IMR-90 (cell line): ENCODE data around the gene SLC36A2. TPM values are rescaled to one million over a fixed set of nuclear protein-coding genes. Genes with fewer than 3 reads are reported as not detected.

ENCODE experiments used
- ATAC-seq: fragments of 200-7000 bp; cut with Tn5 transposase; 2 replicates; pipeline ENCODE4 v1.9.1; 2020; ENCODE audit warnings: low read depth, mild to moderate bottlenecking, moderate library complexity
- BruUV-seq: library from RNA; stranded (reverse); fragments of 400-500 nt; replicated peaks from 2 replicates; lab custom pipeline; 2021; lab: Mats Ljungman, UMichigan
- CTCF ChIA-PET: fragments of 300-600 bp; formaldehyde crosslinking; extraction: SDS; loops from one replicate; lab custom pipeline; 2021; ENCODE audit warnings: antibody characterized with exemption; lab: Yijun Ruan, JAX
- POLR2A ChIA-PET: fragments of 300-600 bp; sonication (Branson Sonifier 250); formaldehyde crosslinking; loops from one replicate; lab custom pipeline; 2022; ENCODE audit warnings: antibody characterized with exemption; ENCODE audit not compliant: unreplicated experiment; lab: Charles Lee
- DNase-seq: peaks from one replicate; pipeline ENCODE4 v3.0.0; 2013
- H2AFZ ChIP-seq: replicated peaks from 2 replicates; pipeline ENCODE3; 2013; ENCODE audit warnings: low read length, mild to moderate bottlenecking; ENCODE audit not compliant: poor library complexity
- H2AK5ac ChIP-seq: 2 replicates; pipeline ENCODE4 v1.6.1; 2013; ENCODE audit warnings: low read depth, low read length, inconsistent platforms
- H2AK9ac ChIP-seq: replicated peaks from 2 replicates; pipeline ENCODE3; 2013; ENCODE audit warnings: mild to moderate bottlenecking, low read depth, low read length, moderate library complexity; ENCODE audit not compliant: poor library complexity
- H2BK120ac ChIP-seq: 2 replicates; pipeline ENCODE4 v1.6.1; 2013; ENCODE audit warnings: low read depth, low read length, inconsistent platforms
- H2BK15ac ChIP-seq: 3 replicates; pipeline ENCODE4 v1.6.1; 2013; ENCODE audit warnings: low read depth, low read length, inconsistent platforms
- H2BK20ac ChIP-seq: 2 replicates; pipeline ENCODE4 v1.6.1; 2013; ENCODE audit warnings: low read depth, mild to moderate bottlenecking, inconsistent platforms, low read length, moderate library complexity
- H2BK5ac ChIP-seq: 2 replicates; pipeline ENCODE4 v1.6.1; 2013; ENCODE audit warnings: mild to moderate bottlenecking, low read depth, low read length, inconsistent platforms; ENCODE audit not compliant: poor library complexity, severe bottlenecking
- H3K14ac ChIP-seq: replicated peaks from 2 replicates; pipeline ENCODE4 v1.6.1; 2013; ENCODE audit warnings: low read depth, low read length, inconsistent platforms
- H3K18ac ChIP-seq: 2 replicates; pipeline ENCODE4 v1.6.1; 2013; ENCODE audit warnings: low read depth, low read length, control low read depth
- H3K23ac ChIP-seq: 2 replicates; pipeline ENCODE4 v1.6.1; 2013; ENCODE audit warnings: low read depth, low read length, inconsistent platforms
- H3K27ac ChIP-seq: 2 replicates; pipeline ENCODE4 v1.5.1; 2013; ENCODE audit warnings: mild to moderate bottlenecking, control low read depth, low read length; ENCODE audit not compliant: insufficient read depth
- H3K27me3 ChIP-seq: 2 replicates; pipeline ENCODE4 v1.6.1; 2013; ENCODE audit warnings: low read length; ENCODE audit not compliant: control insufficient read depth, insufficient read depth
- H3K36me3 ChIP-seq: 2 replicates; pipeline ENCODE4 v1.6.1; 2013; ENCODE audit warnings: low read length, mixed read lengths; ENCODE audit not compliant: control insufficient read depth, insufficient read depth
- H3K4ac ChIP-seq: 2 replicates; pipeline ENCODE4 v1.6.1; 2013; ENCODE audit warnings: low read depth, low read length, inconsistent platforms
- H3K4me1 ChIP-seq: 2 replicates; pipeline ENCODE4 v1.6.1; 2013; ENCODE audit warnings: low read length, mixed read lengths; ENCODE audit not compliant: control insufficient read depth, insufficient read depth
- H3K4me2 ChIP-seq: 2 replicates; pipeline ENCODE4 v1.6.1; 2013; ENCODE audit warnings: low read depth, mild to moderate bottlenecking, control low read depth, low read length, moderate library complexity
- H3K4me3 ChIP-seq: 2 replicates; pipeline ENCODE4 v1.5.1; 2013; ENCODE audit warnings: low read depth, mild to moderate bottlenecking, control low read depth, low read length, moderate library complexity; ENCODE audit not compliant: insufficient read depth
- H3K56ac ChIP-seq: 2 replicates; pipeline ENCODE4 v1.6.1; 2013; ENCODE audit warnings: low read length, inconsistent platforms; ENCODE audit not compliant: insufficient read depth; ENCODE audit errors: extremely low read depth
- H3K79me1 ChIP-seq, 2 experiments: 2 replicates each; pipeline ENCODE4 v1.6.1; 2013; ENCODE audit warnings: low read length in 2 of 2, inconsistent platforms in 1 of 2, low read depth in 1 of 2
- H3K9ac ChIP-seq: 2 replicates; pipeline ENCODE4 v1.6.1; 2013; ENCODE audit warnings: low read depth, low read length, control low read depth
- H3K9me1 ChIP-seq: 2 replicates; pipeline ENCODE4 v1.6.1; 2013; ENCODE audit warnings: low read length, inconsistent platforms; ENCODE audit not compliant: insufficient read depth
- H3K9me3 ChIP-seq: 2 replicates; pipeline ENCODE4 v1.6.1; 2013; ENCODE audit warnings: low read length; ENCODE audit not compliant: control insufficient read depth, insufficient read depth
- H4K20me1 ChIP-seq: 2 replicates; pipeline ENCODE4 v1.6.1; 2013; ENCODE audit warnings: low read length, inconsistent platforms; ENCODE audit not compliant: insufficient read depth
- H4K5ac ChIP-seq: 2 replicates; pipeline ENCODE4 v1.6.1; 2013; ENCODE audit warnings: mild to moderate bottlenecking, low read depth, low read length, control low read depth
- H4K8ac ChIP-seq, 2 experiments: 2 replicates each; pipeline ENCODE4 v1.6.1; 2013; ENCODE audit warnings: low read depth in 2 of 2, low read length in 2 of 2, control low read depth in 1 of 2, inconsistent platforms in 1 of 2
- H4K91ac ChIP-seq: 2 replicates; pipeline ENCODE4 v1.6.1; 2013; ENCODE audit warnings: low read depth, low read length, inconsistent platforms; ENCODE audit not compliant: insufficient read depth
- BHLHE40 ChIP-seq: fragments of 150-350 bp; IDR thresholded peaks from 2 replicates; pipeline ENCODE4 v1.6.1; 2016; ENCODE audit warnings: mild to moderate bottlenecking, low read depth, low read length
- CHD1 ChIP-seq: IDR thresholded peaks from 2 replicates; pipeline ENCODE4 v1.6.1; 2012; ENCODE audit warnings: low read depth, low read length, improper control_type of control experiment
- MAZ ChIP-seq: IDR thresholded peaks from 2 replicates; pipeline ENCODE4 v1.6.1; 2012; ENCODE audit warnings: low read depth, mild to moderate bottlenecking, low read length, improper control_type of control experiment, moderate library complexity, borderline replicate concordance
- MXI1 ChIP-seq: IDR thresholded peaks from 2 replicates; pipeline ENCODE4 v1.6.1; 2012; ENCODE audit warnings: low read depth, mild to moderate bottlenecking, low read length, moderate library complexity, borderline replicate concordance
- NFE2L2 ChIP-seq: fragments of 150-350 bp; IDR thresholded peaks from 2 replicates; pipeline ENCODE4 v1.6.1; 2016; ENCODE audit warnings: low read depth, mild to moderate bottlenecking, low read length
- POLR2A ChIP-seq: IDR thresholded peaks from 2 replicates; pipeline ENCODE4 v1.6.1; 2012; ENCODE audit warnings: mild to moderate bottlenecking, low read depth, low read length
- RAD21 ChIP-seq: IDR thresholded peaks from 2 replicates; pipeline ENCODE4 v1.6.1; 2012; ENCODE audit warnings: low read length, improper control_type of control experiment
- SMC3 ChIP-seq: fragments of 150-350 bp; IDR thresholded peaks from 2 replicates; pipeline ENCODE4 v1.6.1; 2016; ENCODE audit warnings: low read depth, mild to moderate bottlenecking, antibody characterized with exemption, low read length, moderate library complexity
- USF2 ChIP-seq: fragments of 150-350 bp; IDR thresholded peaks from 2 replicates; pipeline ENCODE4 v1.6.1; 2017; ENCODE audit warnings: mild to moderate bottlenecking, antibody characterized with exemption, low read length, low read depth
- dilution Hi-C: fragments of 300-500 bp; cut with HindIII; formaldehyde crosslinking; loops from one replicate; pipeline ENCODE4 v1.14.3; 2018; ENCODE audit warnings: low sequenced_read_pairs; ENCODE audit not compliant: unreplicated experiment
- in situ Hi-C: fragments of 300-500 bp; cut with MboI; formaldehyde crosslinking; loops from 3 replicates; pipeline ENCODE4 v1.14.3; 2019; ENCODE audit warnings: low sequenced_read_pairs, inconsistent platforms, mixed read lengths
- intact Hi-C: fragments of 100-400 bp; cut with micrococcal nuclease; formaldehyde crosslinking; loops from 2 replicates; pipeline ENCODE4 v1.10.0; 2022
- polyA plus RNA-seq, 3 experiments: library from polyadenylated mRNA; depleted of rRNA; stranded (reverse); fragments of >200 nt; gene quantifications; 2 replicates each; pipeline ENCODE4 v1.2.3, GENCODE V29; 2012; ENCODE audit warnings: low replicate concordance in 1 of 3
- total RNA-seq: library from RNA; depleted of rRNA; stranded (reverse); fragments of >200 nt; gene quantifications from 2 replicates; pipeline ENCODE4 v1.2.3, GENCODE V29; 2012
- TF ChIP-seq, protein P1 (sequence below): fragments of 150-350 bp; IDR thresholded peaks from 2 replicates; pipeline ENCODE4 v1.6.1; 2016; ENCODE audit warnings: low read depth, mild to moderate bottlenecking, low read length, moderate library complexity, borderline replicate concordance

The SLC36A2 gene
- total and polyA plus RNA-seq, 2 of the 4 experiments (the other 2 are of a cell fraction): not detected

- no peak overlapping the region for H3K56ac ChIP-seq
Measured at GRCh38 chr5:151271336-151271735, 76.0 kb downstream of the SLC36A2 start.

More at GRCh38 chr5:151271336-151271735, 76.0 kb downstream of the SLC36A2 start:
- ATAC-seq (no peak), DNase-seq (no peak)
- no peak overlapping the region for H2BK5ac ChIP-seq
- no peak overlapping the region for H2AK5ac ChIP-seq
- no peak overlapping the region for H2AFZ ChIP-seq
- no peak overlapping the region for H4K8ac ChIP-seq
- no TSS peak for BruUV-seq
- no peak overlapping the region for H3K27ac ChIP-seq
- no peak overlapping the region for H2AK9ac ChIP-seq
- no peak overlapping the region for H3K4me2 ChIP-seq
- H3K9me3 ChIP-seq: no peaks in the 10 kb centered on the region
- no peaks in the 10 kb centered on the region; the same call in 1 of the 2 replicates for H3K9me1 ChIP-seq
- in situ Hi-C loops: no loop called here
- no peak overlapping the region for H4K5ac ChIP-seq
- ChIA-PET POLR2A (no interaction called here), CTCF (no interaction called here)
- peaks cover 10% of the 10 kb centered on the region for H3K36me3 ChIP-seq
- H3K4ac ChIP-seq: no peak overlapping the region
- no peak overlapping the region for H3K14ac ChIP-seq
- no peak overlapping the region for H2BK15ac ChIP-seq
- H3K79me1 ChIP-seq: no peaks in the 10 kb centered on the region
- H3K27me3 ChIP-seq: no peaks in the 10 kb centered on the region; the same call in 1 of the 2 replicates
- no peak overlapping the region for H3K9ac ChIP-seq
- no peaks in the 10 kb centered on the region for H4K20me1 ChIP-seq
- dilution Hi-C loops: no loop called here
- H3K23ac ChIP-seq: no peak overlapping the region
- no peaks in the 10 kb centered on the region for H3K4me1 ChIP-seq
- no peak overlapping the region for H3K18ac ChIP-seq
- no peak overlapping the region for H3K4me3 ChIP-seq
- TF ChIP-seq MAZ (no peak), MXI1 (no peak), POLR2A (no peak), RAD21 (no peak), CHD1 (no peak), NFE2L2 (no peak), BHLHE40 (no peak), SMC3 (no peak), USF2 (no peak)
- TF ChIP-seq, protein P1, sequence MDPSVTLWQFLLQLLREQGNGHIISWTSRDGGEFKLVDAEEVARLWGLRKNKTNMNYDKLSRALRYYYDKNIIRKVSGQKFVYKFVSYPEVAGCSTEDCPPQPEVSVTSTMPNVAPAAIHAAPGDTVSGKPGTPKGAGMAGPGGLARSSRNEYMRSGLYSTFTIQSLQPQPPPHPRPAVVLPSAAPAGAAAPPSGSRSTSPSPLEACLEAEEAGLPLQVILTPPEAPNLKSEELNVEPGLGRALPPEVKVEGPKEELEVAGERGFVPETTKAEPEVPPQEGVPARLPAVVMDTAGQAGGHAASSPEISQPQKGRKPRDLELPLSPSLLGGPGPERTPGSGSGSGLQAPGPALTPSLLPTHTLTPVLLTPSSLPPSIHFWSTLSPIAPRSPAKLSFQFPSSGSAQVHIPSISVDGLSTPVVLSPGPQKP: no peak
- H2BK20ac ChIP-seq: no peak overlapping the region
- intact Hi-C loops: no loop called here
- H4K91ac ChIP-seq: no peak overlapping the region
- H2BK120ac ChIP-seq: no peak overlapping the region
